GM12891 (cell line): ENCODE measurements around the gene RAB12.

ENCODE experiments used
- POLR2A ChIP-seq: IDR thresholded peaks from 2 replicates; pipeline ENCODE4 v1.6.1; 2011; ENCODE audit warnings: low read depth, low read length, control low read depth
- SPI1 ChIP-seq: IDR thresholded peaks from 2 replicates; pipeline ENCODE4 v1.6.1; 2011; ENCODE audit warnings: low read depth, low read length, control low read depth
- TAF1 ChIP-seq: IDR thresholded peaks from 2 replicates; pipeline ENCODE4 v1.6.1; 2011; ENCODE audit warnings: low read depth, low read length, control low read depth

GRCh38 chr18:8684577-8684976 lies 75.3 kb downstream of the RAB12 start:
- TF ChIP-seq TAF1 = no peak
- no peak for TF ChIP-seq SPI1
- no peak for TF ChIP-seq POLR2A
